ENCODE data around the gene GALNT12. TPM values are rescaled to one million over a fixed set of nuclear protein-coding genes. Genes with fewer than 3 reads are reported as not detected.
A peak's percentile ranks its signal among the peaks of the same experiment; 100 is the strongest.

Gene GALNT12
- total and polyA plus RNA-seq, 4 donors = 0.16 to 1.4 (median 0.25) TPM; not detected in 1

GRCh38 chr9:98856982-98857381 is 49.5 kb downstream of the GALNT12 start:
- WGBS = 60% methylated on average over 5 of the region's 5 CpGs

GRCh38 chr9:98859941-98860340 is 52.5 kb downstream of the GALNT12 start:
- no peak overlapping the region for H3K27ac ChIP-seq (ENCODE audit: low read depth in 1 of 2, low read length in 2 of 2)
- no peaks in the 10 kb centered on the region for H3K27me3 ChIP-seq (ENCODE audit: control insufficient read depth in 4 of 4, insufficient read depth in 4 of 4, low read length in 3 of 4)
- peaks cover 0 to 8% (median 3%) of the 10 kb centered on the region in 4 donors for H3K9me3 ChIP-seq (ENCODE audit: control insufficient read depth in 4 of 4, low read length in 3 of 4)
- no peak for TF ChIP-seq YY1 (IDR thresholded peaks at IDR 0.05)
- TF ChIP-seq FOXA2 (IDR thresholded peaks at IDR 0.05) = no peak
- no peak for TF ChIP-seq ZBTB33 (IDR thresholded peaks at IDR 0.05)
- no peak for TF ChIP-seq SP1 (IDR thresholded peaks at IDR 0.05)
- TF ChIP-seq MAX (IDR thresholded peaks at IDR 0.05) = no peak
- no peak for TF ChIP-seq EGR1 (IDR thresholded peaks at IDR 0.05; ENCODE audit: low read depth in 2 of 2)
- TF ChIP-seq FOXA1 (IDR thresholded peaks at IDR 0.05) = no peak
- no peak for DNase-seq (ENCODE audit: low spot score)
- 82% methylated on average over 5 of the region's 5 CpGs for WGBS
- no peak overlapping the region for H3K9ac ChIP-seq (ENCODE audit: low read depth in 1 of 2, low read length in 2 of 2)
- H3K36me3 ChIP-seq (ENCODE audit: control insufficient read depth in 4 of 4, insufficient read depth in 3 of 4, low read depth in 1 of 4, low read length in 3 of 4) = no peaks in the 10 kb centered on the region
- no peak overlapping the region for H3K4me3 ChIP-seq (ENCODE audit: low read depth in 1 of 3, low read length in 3 of 3)
- H3K4me1 ChIP-seq (ENCODE audit: control insufficient read depth in 4 of 4, insufficient read depth in 4 of 4, low read length in 3 of 4) = no peaks in the 10 kb centered on the region

More at GRCh38 chr9:98856982-98857381, 49.5 kb downstream of the GALNT12 start:
- no peak for DNase-seq (ENCODE audit: low spot score)
- Histone ChIP-seq H3K4me1 (ENCODE audit: control insufficient read depth in 4 of 4, insufficient read depth in 4 of 4, low read length in 3 of 4) (no peaks in the 10 kb centered on the region), H3K27me3 (ENCODE audit: control insufficient read depth in 4 of 4, insufficient read depth in 4 of 4, low read length in 3 of 4) (no peaks in the 10 kb centered on the region), H3K9me3 (ENCODE audit: control insufficient read depth in 4 of 4, low read length in 3 of 4) (peaks cover 0 to 8% (median 3%) of the 10 kb centered on the region in 4 donors), H3K36me3 (ENCODE audit: control insufficient read depth in 4 of 4, insufficient read depth in 3 of 4, low read depth in 1 of 4, low read length in 3 of 4) (no peaks in the 10 kb centered on the region), H3K27ac (ENCODE audit: low read depth in 1 of 2, low read length in 2 of 2) (no peak overlapping the region), H3K9ac (ENCODE audit: low read depth in 1 of 2, low read length in 2 of 2) (no peak overlapping the region), H3K4me3 (ENCODE audit: low read depth in 1 of 3, low read length in 3 of 3) (no peak overlapping the region)
- no peak for TF ChIP-seq FOXA1 (IDR thresholded peaks at IDR 0.05)

- no peak overlapping the region for H3K4me3 ChIP-seq (ENCODE audit: low read depth in 1 of 3, low read length in 3 of 3)
- TF ChIP-seq FOXA1 (IDR thresholded peaks at IDR 0.05) (no peak), RAD21 (IDR thresholded peaks at IDR 0.05) (peak; percentile 58 to 74), MAX (IDR thresholded peaks at IDR 0.05) (no peak), HNF4A (conservative IDR thresholded peaks at IDR 0.05) (no peak)
- H3K9me3 ChIP-seq (ENCODE audit: control insufficient read depth in 4 of 4, low read length in 3 of 4) = peaks cover 0 to 8% (median 3%) of the 10 kb centered on the region in 4 donors
- no peak overlapping the region for H3K27ac ChIP-seq (ENCODE audit: low read depth in 1 of 2, low read length in 2 of 2)
- DNase-seq (ENCODE audit: low spot score) = no peak
- no peaks in the 10 kb centered on the region for H3K27me3 ChIP-seq (ENCODE audit: control insufficient read depth in 4 of 4, insufficient read depth in 4 of 4, low read length in 3 of 4)
- H3K9ac ChIP-seq (ENCODE audit: low read depth in 1 of 2, low read length in 2 of 2) = no peak overlapping the region
- 46% methylated on average over 5 of the region's 5 CpGs for WGBS
- H3K36me3 ChIP-seq (ENCODE audit: control insufficient read depth in 4 of 4, insufficient read depth in 3 of 4, low read depth in 1 of 4, low read length in 3 of 4) = no peaks in the 10 kb centered on the region
- no peaks in the 10 kb centered on the region for H3K4me1 ChIP-seq (ENCODE audit: control insufficient read depth in 4 of 4, insufficient read depth in 4 of 4, low read length in 3 of 4)
Observed at GRCh38 chr9:98860871-98861293, 53.4 kb downstream of the GALNT12 start.

- H3K36me3 ChIP-seq (ENCODE audit: control insufficient read depth in 4 of 4, insufficient read depth in 3 of 4, low read depth in 1 of 4, low read length in 3 of 4) = no peaks in the 10 kb centered on the region
- no peaks in the 10 kb centered on the region for H3K4me1 ChIP-seq (ENCODE audit: control insufficient read depth in 4 of 4, insufficient read depth in 4 of 4, low read length in 3 of 4)
- TF ChIP-seq TAF1 (conservative IDR thresholded peaks at IDR 0.05) = no peak
- TF ChIP-seq NR2F2 (IDR thresholded peaks at IDR 0.05) = no peak
- no peak for TF ChIP-seq CTCF (IDR thresholded peaks at IDR 0.05; ENCODE audit: low read depth, low read length, missing input control)
- no peak overlapping the region for H3K27ac ChIP-seq (ENCODE audit: low read depth in 1 of 2, low read length in 2 of 2)
- DNase-seq (ENCODE audit: low spot score) = no peak
- 75% methylated on average over 8 of the region's 8 CpGs for WGBS
- no peaks in the 10 kb centered on the region for H3K27me3 ChIP-seq (ENCODE audit: control insufficient read depth in 4 of 4, insufficient read depth in 4 of 4, low read length in 3 of 4)
- H3K4me3 ChIP-seq (ENCODE audit: low read depth in 1 of 3, low read length in 3 of 3) = no peak overlapping the region
- H3K9ac ChIP-seq (ENCODE audit: low read depth in 1 of 2, low read length in 2 of 2) = no peak overlapping the region
- H3K9me3 ChIP-seq (ENCODE audit: control insufficient read depth in 4 of 4, low read length in 3 of 4) = peaks cover 0 to 5% (median 3%) of the 10 kb centered on the region in 4 donors
Observed at GRCh38 chr9:98861781-98862504, 54.5 kb downstream of the GALNT12 start.
